WTC11 (cell line): ENCODE data around the gene FAM168B. TPM values are rescaled to one million over a fixed set of nuclear protein-coding genes. Genes with fewer than 3 reads are reported as not detected.

Experiments
- ATAC-seq: fragments of 200-7000 bp; cut with Tn5 transposase; 2 replicates; pipeline ENCODE4 v1.10.0; 2021; ENCODE audit warnings: mild to moderate bottlenecking, moderate library complexity
- CTCF ChIA-PET: fragments of 300-600 bp; sonication (Branson Sonifier 250); formaldehyde crosslinking; loops from one replicate; lab custom pipeline; 2021; ENCODE audit warnings: antibody characterized with exemption; lab: Charles Lee
- POLR2A ChIA-PET: fragments of 350-600 bp; sonication (Branson Sonifier 250); formaldehyde crosslinking; loops from one replicate; lab custom pipeline; 2021; ENCODE audit warnings: antibody characterized with exemption; lab: Charles Lee
- DNase-seq: peaks from one replicate; pipeline ENCODE4 v3.0.0; 2021; ENCODE audit warnings: low spot score
- H3K27ac Mint-ChIP-seq: 2 replicates; pipeline ENCODE4 v1.8.0; 2021; ENCODE audit warnings: mixed read lengths
- H3K27me3 Mint-ChIP-seq: 2 replicates; pipeline ENCODE4 v1.8.0; 2021; ENCODE audit warnings: low read depth, mild to moderate bottlenecking, moderate library complexity, mixed read lengths
- H3K36me3 Mint-ChIP-seq: 2 replicates; pipeline ENCODE4 v1.8.0; 2021; ENCODE audit warnings: mixed read lengths
- H3K4me1 Mint-ChIP-seq: 2 replicates; pipeline ENCODE4 v1.8.0; 2022; ENCODE audit warnings: mixed read lengths
- H3K4me3 Mint-ChIP-seq: 2 replicates; pipeline ENCODE4 v1.8.0; 2021; ENCODE audit warnings: mild to moderate bottlenecking, moderate library complexity, mixed read lengths
- H3K9me3 Mint-ChIP-seq: 2 replicates; pipeline ENCODE4 v1.8.0; 2021; ENCODE audit warnings: mixed read lengths
- AR ChIP-seq: fragments of 250-450 bp; sonication (Bioruptor Pico); IDR thresholded peaks from 2 replicates; pipeline ENCODE4 v1.9.0; 2021; ENCODE audit warnings: mild to moderate bottlenecking
- ARID4B ChIP-seq: sonication (generic); formaldehyde crosslinking; IDR thresholded peaks from 2 replicates; pipeline ENCODE4 v1.8.0; 2023; ENCODE audit warnings: missing genetic modification reagents, mild to moderate bottlenecking, borderline replicate concordance
- ATF3 ChIP-seq: sonication (generic); formaldehyde crosslinking; conservative IDR thresholded peaks from 2 replicates; pipeline ENCODE4 v1.8.1; 2022; ENCODE audit warnings: mild to moderate bottlenecking, missing genetic modification reagents
- ATF6 ChIP-seq: sonication (generic); formaldehyde crosslinking; IDR thresholded peaks from 2 replicates; pipeline ENCODE4 v1.8.1; 2023; ENCODE audit warnings: mild to moderate bottlenecking, missing genetic modification reagents
- CDX4 ChIP-seq: fragments of 250-450 bp; sonication (Bioruptor Pico); IDR thresholded peaks from 2 replicates; pipeline ENCODE4 v1.9.0; 2021; ENCODE audit warnings: moderate library complexity, mild to moderate bottlenecking, inconsistent platforms, borderline replicate concordance
- CREM ChIP-seq: sonication (generic); formaldehyde crosslinking; IDR thresholded peaks from 2 replicates; pipeline ENCODE4 v1.8.1; 2022; ENCODE audit warnings: mild to moderate bottlenecking, missing genetic modification reagents, moderate library complexity
- GTF2I ChIP-seq: fragments of 250-450 bp; sonication (Bioruptor Pico); conservative IDR thresholded peaks from 2 replicates; pipeline ENCODE4 v1.4.0; 2021; ENCODE audit warnings: mild to moderate bottlenecking
- JAZF1 ChIP-seq: fragments of 250-450 bp; sonication (Bioruptor Pico); IDR thresholded peaks from 2 replicates; pipeline ENCODE4 v1.9.0; 2021; ENCODE audit warnings: moderate library complexity, mild to moderate bottlenecking, inconsistent platforms
- JUN ChIP-seq: sonication (generic); formaldehyde crosslinking; IDR thresholded peaks from 2 replicates; pipeline ENCODE4 v1.8.0; 2023; ENCODE audit warnings: mild to moderate bottlenecking, missing genetic modification reagents
- NFE2L1 ChIP-seq: sonication (generic); formaldehyde crosslinking; IDR thresholded peaks from 2 replicates; pipeline ENCODE4 v1.8.1; 2023; ENCODE audit warnings: missing genetic modification reagents
- NR1H2 ChIP-seq: sonication (generic); formaldehyde crosslinking; IDR thresholded peaks from 2 replicates; pipeline ENCODE4 v1.9.0; 2021; ENCODE audit warnings: mild to moderate bottlenecking, moderate library complexity, missing genetic modification reagents
- PRRX2 ChIP-seq: fragments of 250-450 bp; sonication (Bioruptor Pico); IDR thresholded peaks from 2 replicates; pipeline ENCODE4 v1.8.0; 2021; ENCODE audit warnings: mild to moderate bottlenecking
- SMAD3 ChIP-seq: sonication (generic); formaldehyde crosslinking; IDR thresholded peaks from 2 replicates; pipeline ENCODE4 v1.8.0; 2022; ENCODE audit warnings: missing genetic modification reagents, mild to moderate bottlenecking, borderline replicate concordance
- SMAD4 ChIP-seq: sonication (generic); formaldehyde crosslinking; IDR thresholded peaks from 2 replicates; pipeline ENCODE4 v1.8.0; 2022; ENCODE audit warnings: mild to moderate bottlenecking, missing genetic modification reagents
- TCF7 ChIP-seq: sonication (generic); formaldehyde crosslinking; IDR thresholded peaks from 2 replicates; pipeline ENCODE4 v1.8.0; 2022; ENCODE audit warnings: mild to moderate bottlenecking, low read depth, missing genetic modification reagents, moderate library complexity
- TEAD1 ChIP-seq: sonication (generic); formaldehyde crosslinking; IDR thresholded peaks from 2 replicates; pipeline ENCODE4 v1.8.0; 2022; ENCODE audit warnings: mild to moderate bottlenecking, missing genetic modification reagents
- ZBTB43 ChIP-seq: sonication (generic); formaldehyde crosslinking; IDR thresholded peaks from 2 replicates; pipeline ENCODE4 v1.8.1; 2023; ENCODE audit warnings: mild to moderate bottlenecking, missing genetic modification reagents
- ZNF121 ChIP-seq: sonication (generic); formaldehyde crosslinking; IDR thresholded peaks from 2 replicates; pipeline ENCODE4 v1.8.0; 2023; ENCODE audit warnings: missing genetic modification reagents
- ZNF232 ChIP-seq: sonication (generic); formaldehyde crosslinking; IDR thresholded peaks from 2 replicates; pipeline ENCODE4 v1.8.0; 2022; ENCODE audit warnings: mild to moderate bottlenecking, missing genetic modification reagents
- ZNF263 ChIP-seq: sonication (generic); formaldehyde crosslinking; IDR thresholded peaks from 2 replicates; pipeline ENCODE4 v1.8.1; 2022; ENCODE audit warnings: low read depth, mild to moderate bottlenecking, moderate library complexity, missing genetic modification reagents
- total RNA-seq: library from RNA; stranded (reverse); gene quantifications from 3 replicates; pipeline ENCODE4 v1.2.3, GENCODE V29; 2021

FAM168B gene
- total RNA-seq, 1 experiment from 2014 or later, result 63.9 TPM

GRCh38 chr2:131056932-131057287 lies 36.4 kb downstream of the FAM168B start:
- no peak overlapping the region for H3K4me3 Mint-ChIP-seq
- ChIA-PET CTCF (interaction anchor here (0.6 to 1.2 kb wide), 2 partner anchors 13 to 16 kb away, joined by 3 to 4 read pairs; no protein-coding TSS in a partner anchor), POLR2A (no interaction called here)
- H3K27ac Mint-ChIP-seq, result peak overlapping the region; percentile 82
- H3K4me1 Mint-ChIP-seq, result peaks cover 13% of the 10 kb centered on the region
- ATAC-seq (no peak), DNase-seq (no peak)
- TF ChIP-seq PRRX2 (CRISPR knock-in tag) (no peak), ARID4B (no peak), ZNF263 (CRISPR knock-in tag) (no peak), TCF7 (CRISPR knock-in tag) (no peak), TEAD1 (CRISPR knock-in tag) (no peak), SMAD4 (CRISPR knock-in tag) (no peak), SMAD3 (no peak), NFE2L1 (no peak), NR1H2 (CRISPR knock-in tag) (no peak), ZBTB43 (no peak), GTF2I (CRISPR knock-in tag) (no peak), JUN (CRISPR knock-in tag) (no peak), ATF3 (CRISPR knock-in tag) (no peak), CREM (no peak)
- H3K36me3 Mint-ChIP-seq, result peaks cover 51% of the 10 kb centered on the region
- no peaks in the 10 kb centered on the region for H3K27me3 Mint-ChIP-seq
- no peaks in the 10 kb centered on the region for H3K9me3 Mint-ChIP-seq

- H3K4me1 Mint-ChIP-seq, result peaks cover 13% of the 10 kb centered on the region
- CTCF ChIA-PET, result interaction anchor here (0.6 to 1.2 kb wide), 2 partner anchors 13 to 15 kb away, joined by 3 to 4 read pairs; no protein-coding TSS in a partner anchor
- H3K9me3 Mint-ChIP-seq, result no peaks in the 10 kb centered on the region
- peaks cover 57% of the 10 kb centered on the region for H3K36me3 Mint-ChIP-seq
- peak overlapping the region; percentile 82 for H3K27ac Mint-ChIP-seq
- no peak overlapping the region for H3K4me3 Mint-ChIP-seq
- POLR2A ChIA-PET, result no interaction called here
- DNase-seq (no peak), ATAC-seq (no peak)
- no peaks in the 10 kb centered on the region for H3K27me3 Mint-ChIP-seq
- TF ChIP-seq ZNF121 (CRISPR knock-in tag), result no peak
- TF ChIP-seq ZNF232 (CRISPR knock-in tag), result no peak
- no peak for TF ChIP-seq CDX4 (CRISPR knock-in tag)
- TF ChIP-seq NR1H2 (CRISPR knock-in tag), result no peak
- no peak for TF ChIP-seq JAZF1 (CRISPR knock-in tag)
- no peak for TF ChIP-seq ATF6 (CRISPR knock-in tag)
- no peak for TF ChIP-seq AR (CRISPR knock-in tag)
These were observed 36.9 kb downstream of the FAM168B start for GRCh38 chr2:131056204-131056931.
